Measurements from ENCODE around the gene CTAG2.
"Not testable (repeated sequence)": the region's sequence is repeated elsewhere in the genome, so short reads cannot be mapped to it uniquely, and the experiment has no call there.

GRCh38 chrX:154630949-154631348 is 22.4 kb downstream of the CTAG2 start:
- TF ChIP-seq CTCF, POLR2A, POLR2AphosphoS5, EP300 (IDR thresholded peaks at IDR 0.05): not testable (repeated sequence)

Measured in stomach (tissue), 4 donors.